Activated T-cell treated with anti-CD3 and anti-CD28 coated beads, Interleukin-2, amount 50 U/mL, for 24 hours (primary cell): ENCODE results near the gene MYOM1.

Experiments used
- DNase-seq: peaks from one replicate; pipeline ENCODE4 v3.0.0-alpha.2; 2020
- H3K27ac Mint-ChIP-seq: 2 replicates; pipeline ENCODE4 v1.8.0; 2020; ENCODE audit warnings: mild to moderate bottlenecking, mixed read lengths
- H3K27me3 Mint-ChIP-seq: 2 replicates; pipeline ENCODE4 v1.8.0; 2020; ENCODE audit warnings: mixed read lengths
- H3K36me3 Mint-ChIP-seq: 2 replicates; pipeline ENCODE4 v1.8.0; 2020; ENCODE audit warnings: low read depth, mixed read lengths
- H3K4me1 Mint-ChIP-seq: 2 replicates; pipeline ENCODE4 v1.8.0; 2020; ENCODE audit warnings: low read depth, mixed read lengths
- H3K4me3 Mint-ChIP-seq: 2 replicates; pipeline ENCODE4 v1.8.0; 2020; ENCODE audit warnings: mild to moderate bottlenecking, moderate library complexity, mixed read lengths
- H3K9me3 Mint-ChIP-seq: 2 replicates; pipeline ENCODE4 v1.8.0; 2020; ENCODE audit warnings: mixed read lengths

Gene MYOM1

DNA sequence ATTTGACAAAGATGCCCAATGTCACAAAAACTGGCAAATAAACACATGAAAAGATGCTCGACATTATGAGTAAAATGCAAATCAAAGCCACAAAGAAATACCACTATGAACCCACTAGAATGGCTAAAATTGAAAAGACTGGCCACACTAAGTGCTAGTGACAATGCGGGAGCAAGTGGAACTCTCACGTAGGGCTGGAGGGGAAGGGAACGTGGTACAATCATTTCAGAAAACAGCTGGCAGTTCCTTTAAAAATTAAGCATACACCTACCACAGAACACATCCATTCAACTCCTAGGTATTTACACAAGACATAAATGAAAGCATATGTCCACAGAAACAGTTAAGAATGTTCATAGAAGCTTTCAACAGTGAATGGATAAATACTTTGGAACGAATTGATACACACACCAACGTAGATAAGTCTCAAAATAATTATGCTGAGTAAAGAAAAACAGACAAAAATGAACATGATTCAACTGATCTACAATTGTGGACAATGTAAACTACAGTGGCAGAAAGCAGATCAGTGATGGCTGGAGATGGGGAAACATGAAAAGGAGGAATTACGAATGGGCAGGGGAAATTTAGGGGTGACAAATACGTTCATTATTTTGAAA lies 71.7 kb downstream of the MYOM1 start:
- Mint-ChIP-seq H3K36me3 (no peaks in the 10 kb centered on the region), H3K4me1 (peaks cover 3% of the 10 kb centered on the region), H3K27ac (no peak overlapping the region), H3K9me3 (no peaks in the 10 kb centered on the region), H3K27me3 (no peaks in the 10 kb centered on the region), H3K4me3 (no peak overlapping the region)
- no peak for DNase-seq

GRCh38 chr18:3140986-3141639 lies 78.7 kb downstream of the MYOM1 start:
- no peak overlapping the region for H3K4me3 Mint-ChIP-seq
- DNase-seq, result no peak
- H3K4me1 Mint-ChIP-seq, result no peaks in the 10 kb centered on the region
- no peak overlapping the region for H3K27ac Mint-ChIP-seq
- H3K27me3 Mint-ChIP-seq, result no peaks in the 10 kb centered on the region
- peaks cover 6% of the 10 kb centered on the region for H3K36me3 Mint-ChIP-seq
- peaks cover 5% of the 10 kb centered on the region for H3K9me3 Mint-ChIP-seq

DNA sequence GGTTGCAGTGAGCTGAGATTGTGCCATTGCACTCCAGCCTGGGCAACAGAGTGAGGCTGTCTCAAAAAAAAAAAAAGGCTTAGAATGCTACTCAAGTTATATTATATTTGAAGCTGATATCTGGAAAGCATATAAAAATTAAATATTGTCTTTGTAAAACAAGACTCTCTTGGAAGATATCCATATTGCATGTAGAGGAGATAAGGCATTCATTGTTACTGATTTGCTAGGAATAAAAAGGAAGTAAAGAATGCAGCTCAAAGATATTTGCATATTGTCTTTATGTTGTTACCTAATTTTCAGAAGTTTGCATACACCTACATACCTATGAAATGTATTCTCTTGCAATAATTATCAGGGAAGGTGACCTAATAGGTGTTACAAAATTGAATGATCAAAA lies 79.4 kb downstream of the MYOM1 start:
- H3K4me3 Mint-ChIP-seq, result no peak overlapping the region
- no peak for DNase-seq
- peaks cover 5% of the 10 kb centered on the region for H3K9me3 Mint-ChIP-seq
- H3K36me3 Mint-ChIP-seq, result peaks cover 6% of the 10 kb centered on the region
- H3K4me1 Mint-ChIP-seq, result no peaks in the 10 kb centered on the region
- H3K27me3 Mint-ChIP-seq, result no peaks in the 10 kb centered on the region
- H3K27ac Mint-ChIP-seq, result no peak overlapping the region

- no peak for DNase-seq
- peaks cover 5% of the 10 kb centered on the region for H3K9me3 Mint-ChIP-seq
- no peak overlapping the region for H3K4me3 Mint-ChIP-seq
- no peaks in the 10 kb centered on the region for H3K4me1 Mint-ChIP-seq
- no peaks in the 10 kb centered on the region for H3K27me3 Mint-ChIP-seq
- H3K27ac Mint-ChIP-seq, result no peak overlapping the region
- peaks cover 9% of the 10 kb centered on the region for H3K36me3 Mint-ChIP-seq
Measured at GRCh38 chr18:3139406-3139805, 80.4 kb downstream of the MYOM1 start.

- H3K27me3 Mint-ChIP-seq, result no peaks in the 10 kb centered on the region
- DNase-seq, result no peak
Measured at GRCh38 chr18:3138274-3138975, 81.3 kb downstream of the MYOM1 start.

GRCh38 chr18:3135536-3135935 lies 84.2 kb downstream of the MYOM1 start:
- no peaks in the 10 kb centered on the region for H3K4me1 Mint-ChIP-seq
- no peak overlapping the region for H3K27ac Mint-ChIP-seq
- H3K36me3 Mint-ChIP-seq, result peaks cover 4% of the 10 kb centered on the region
- no peak for DNase-seq
- H3K4me3 Mint-ChIP-seq, result no peak overlapping the region
- no peaks in the 10 kb centered on the region for H3K27me3 Mint-ChIP-seq
- no peaks in the 10 kb centered on the region for H3K9me3 Mint-ChIP-seq

More at GRCh38 chr18:3138274-3138975, 81.3 kb downstream of the MYOM1 start:
- Mint-ChIP-seq H3K4me1 (no peaks in the 10 kb centered on the region), H3K27ac (no peak overlapping the region), H3K9me3 (peaks cover 5% of the 10 kb centered on the region), H3K4me3 (no peak overlapping the region), H3K36me3 (peaks cover 10% of the 10 kb centered on the region)

GRCh38 chr18:3132700-3133099 lies 87.1 kb downstream of the MYOM1 start:
- no peaks in the 10 kb centered on the region for H3K9me3 Mint-ChIP-seq
- H3K27ac Mint-ChIP-seq, result no peak overlapping the region
- no peak overlapping the region for H3K4me3 Mint-ChIP-seq
- peaks cover 4% of the 10 kb centered on the region for H3K36me3 Mint-ChIP-seq
- DNase-seq, result no peak
- H3K27me3 Mint-ChIP-seq, result no peaks in the 10 kb centered on the region
- peaks cover 11% of the 10 kb centered on the region for H3K4me1 Mint-ChIP-seq

DNA sequence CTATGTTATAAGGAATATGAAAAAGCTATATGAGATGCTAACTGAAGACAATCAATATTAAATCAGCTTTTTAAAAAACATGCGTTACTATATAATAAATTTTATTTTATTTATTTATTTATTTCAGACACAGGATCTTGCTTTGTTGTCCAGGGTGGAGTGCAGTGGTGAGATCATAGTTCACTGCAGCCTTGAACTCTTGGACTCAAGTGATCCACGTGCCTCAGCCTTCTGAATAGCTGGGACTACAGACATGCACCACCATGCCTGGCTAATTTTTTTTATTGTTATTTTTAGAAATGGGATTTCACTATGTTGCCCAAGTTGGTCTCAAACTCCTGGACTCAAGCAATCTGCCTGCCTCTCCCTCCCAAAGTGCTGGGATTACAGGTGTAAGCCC lies 89.4 kb downstream of the MYOM1 start:
- Mint-ChIP-seq H3K4me3 (no peak overlapping the region), H3K9me3 (no peaks in the 10 kb centered on the region), H3K27ac (no peak overlapping the region)

DNA sequence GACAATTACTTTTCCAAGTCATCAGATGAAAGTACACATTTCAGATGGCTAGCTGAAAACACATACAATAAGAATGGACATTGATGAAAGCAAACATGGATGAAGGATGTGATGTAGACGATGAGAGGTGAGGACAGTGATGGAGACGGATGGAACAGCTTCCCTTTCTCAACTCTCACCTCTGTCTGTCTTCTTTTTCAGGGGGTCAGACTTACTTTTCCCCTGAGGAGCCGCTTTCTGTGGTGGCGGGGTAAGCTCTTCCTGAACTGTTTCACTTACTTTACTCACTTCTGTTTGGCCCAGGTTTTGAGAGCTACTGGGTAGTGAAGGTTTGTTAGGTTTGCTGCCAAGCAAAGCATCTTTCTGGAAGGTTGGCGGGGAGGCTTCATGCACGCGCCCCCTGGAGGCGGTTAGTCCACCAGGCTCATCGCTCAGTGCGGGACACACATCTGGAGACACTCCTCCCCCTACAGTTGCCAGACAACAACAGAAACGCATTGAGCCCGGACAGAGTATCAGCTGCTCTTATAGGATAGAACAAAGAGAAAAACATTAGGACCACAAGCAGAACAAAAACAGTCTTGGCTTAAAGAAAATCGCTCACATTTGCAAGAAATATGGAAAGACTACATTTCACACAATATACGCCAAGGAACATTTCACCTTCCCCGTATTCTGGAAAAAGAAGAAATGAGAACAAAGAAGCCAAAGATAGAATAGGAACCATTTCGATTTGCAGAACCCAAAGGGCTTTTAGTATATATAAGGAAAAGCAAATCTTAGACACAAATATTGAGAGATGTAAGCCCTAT lies 90.5 kb downstream of the MYOM1 start:
- no peaks in the 10 kb centered on the region for H3K27me3 Mint-ChIP-seq
- peaks cover 20% of the 10 kb centered on the region for H3K36me3 Mint-ChIP-seq
- H3K27ac Mint-ChIP-seq, result peak overlapping the region; percentile 1
- H3K4me1 Mint-ChIP-seq, result peaks cover 11% of the 10 kb centered on the region
- no peaks in the 10 kb centered on the region for H3K9me3 Mint-ChIP-seq
- no peak overlapping the region for H3K4me3 Mint-ChIP-seq
- peak; percentile 85 for DNase-seq

More for the DNA sequence above, 89.4 kb downstream of the MYOM1 start:
- no peak for DNase-seq
- Mint-ChIP-seq H3K4me1 (peaks cover 11% of the 10 kb centered on the region), H3K27me3 (no peaks in the 10 kb centered on the region), H3K36me3 (peaks cover 15% of the 10 kb centered on the region)

- no peaks in the 10 kb centered on the region for H3K9me3 Mint-ChIP-seq
- H3K4me1 Mint-ChIP-seq, result peaks cover 11% of the 10 kb centered on the region
- peaks cover 20% of the 10 kb centered on the region for H3K36me3 Mint-ChIP-seq
- DNase-seq, result no peak
- no peaks in the 10 kb centered on the region for H3K27me3 Mint-ChIP-seq
- H3K4me3 Mint-ChIP-seq, result no peak overlapping the region
- no peak overlapping the region for H3K27ac Mint-ChIP-seq
Measured at GRCh38 chr18:3126457-3127097, 93.2 kb downstream of the MYOM1 start.

GRCh38 chr18:3124822-3125221 lies 94.9 kb downstream of the MYOM1 start:
- Mint-ChIP-seq H3K4me3 (no peak overlapping the region), H3K4me1 (peaks cover 11% of the 10 kb centered on the region), H3K36me3 (peaks cover 20% of the 10 kb centered on the region), H3K27me3 (no peaks in the 10 kb centered on the region), H3K27ac (no peak overlapping the region), H3K9me3 (no peaks in the 10 kb centered on the region)
- DNase-seq, result no peak

DNA sequence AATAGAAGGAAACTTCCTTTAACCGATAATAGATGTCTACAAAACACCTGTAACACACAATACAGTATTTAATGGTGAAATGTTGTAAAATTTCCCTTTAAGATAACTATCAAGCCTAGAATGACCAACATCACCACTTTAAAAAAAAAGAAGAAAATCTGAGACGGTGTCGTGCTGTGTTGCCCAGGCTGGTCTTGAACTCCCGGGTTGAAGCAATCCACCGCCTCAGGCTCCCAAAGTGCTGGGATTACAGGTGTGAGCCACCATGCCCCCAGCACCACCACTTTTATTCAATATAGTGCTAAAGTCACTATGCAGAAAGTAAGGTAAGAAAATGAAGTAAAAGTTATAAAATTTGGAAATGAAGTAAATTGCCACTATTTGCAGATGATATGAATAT lies 96.9 kb downstream of the MYOM1 start:
- no peaks in the 10 kb centered on the region for H3K9me3 Mint-ChIP-seq
- H3K36me3 Mint-ChIP-seq, result peaks cover 20% of the 10 kb centered on the region
- no peak overlapping the region for H3K27ac Mint-ChIP-seq
- H3K4me1 Mint-ChIP-seq, result no peaks in the 10 kb centered on the region
- H3K27me3 Mint-ChIP-seq, result no peaks in the 10 kb centered on the region
- DNase-seq, result no peak
- no peak overlapping the region for H3K4me3 Mint-ChIP-seq

DNA sequence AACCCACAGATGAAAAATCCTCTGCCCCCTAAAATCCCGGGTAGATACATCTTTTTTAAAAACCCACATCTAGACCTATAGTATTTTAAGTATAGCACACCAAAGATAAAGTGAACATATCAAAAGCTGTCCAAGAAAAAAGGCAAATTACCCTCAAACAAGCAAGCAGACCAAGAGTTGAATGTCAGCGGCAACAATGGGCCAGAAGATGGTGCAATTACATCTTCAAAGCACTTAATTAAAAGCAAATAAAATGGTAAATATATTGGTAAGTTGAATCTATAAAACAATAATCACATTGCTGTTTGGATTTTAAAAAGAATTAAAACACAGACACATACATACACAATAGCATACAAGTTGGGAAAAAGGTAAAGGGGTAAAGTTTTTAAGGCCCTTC lies 98.5 kb downstream of the MYOM1 start:
- Mint-ChIP-seq H3K4me3 (no peak overlapping the region), H3K4me1 (no peaks in the 10 kb centered on the region), H3K36me3 (peaks cover 14% of the 10 kb centered on the region), H3K27ac (no peak overlapping the region), H3K27me3 (no peaks in the 10 kb centered on the region), H3K9me3 (no peaks in the 10 kb centered on the region)
- DNase-seq, result no peak

DNA sequence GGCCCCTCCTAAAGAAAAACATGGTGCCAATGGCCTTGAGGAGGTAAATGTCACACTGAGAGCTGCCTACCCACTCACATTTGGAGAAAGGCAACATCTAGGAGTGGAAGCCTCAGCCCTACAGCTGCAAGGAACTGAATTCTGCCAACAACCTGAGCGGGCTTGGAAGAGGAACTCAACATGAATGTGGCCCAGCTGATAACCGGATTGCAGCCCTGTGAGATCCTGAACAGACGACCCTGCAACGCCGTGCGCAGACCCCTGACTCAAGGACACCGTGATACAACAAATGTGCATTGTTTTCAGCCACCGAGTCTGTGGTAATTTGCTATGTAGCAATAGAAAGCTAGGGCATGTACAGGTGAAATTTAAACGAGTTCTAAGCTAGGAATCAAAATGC lies 99.4 kb downstream of the MYOM1 start:
- Mint-ChIP-seq H3K36me3 (peaks cover 11% of the 10 kb centered on the region), H3K4me1 (no peaks in the 10 kb centered on the region), H3K4me3 (no peak overlapping the region), H3K27ac (no peak overlapping the region), H3K9me3 (no peaks in the 10 kb centered on the region), H3K27me3 (no peaks in the 10 kb centered on the region)
- no peak for DNase-seq
